ENCODE data around the gene DHTKD1.

GRCh38 chr10:12081879-12082557 is 13.3 kb downstream of the DHTKD1 start:
- TF ChIP-seq POLR2A (IDR thresholded peaks at IDR 0.05) = no peak
- no peak for TF ChIP-seq CTCF (IDR thresholded peaks at IDR 0.05)
- TF ChIP-seq EP300 (IDR thresholded peaks at IDR 0.05) = no peak

Data from ovary (tissue), 3 donors.